Activated naive CD8-positive, alpha-beta T cell (primary cell): ENCODE measurements around the gene EPOP.

Experiments used
- H3K27ac Mint-ChIP-seq: one replicate; pipeline ENCODE4 v1.8.0; 2021; ENCODE audit warnings: mixed read lengths
- H3K27me3 Mint-ChIP-seq: one replicate; pipeline ENCODE4 v1.8.0; 2021; ENCODE audit warnings: mixed read lengths
- H3K36me3 Mint-ChIP-seq: one replicate; pipeline ENCODE4 v1.8.0; 2021; ENCODE audit warnings: mixed read lengths
- H3K4me1 Mint-ChIP-seq: one replicate; pipeline ENCODE4 v1.8.0; 2021; ENCODE audit warnings: low read depth, mixed read lengths
- H3K4me3 Mint-ChIP-seq: one replicate; pipeline ENCODE4 v1.8.0; 2021; ENCODE audit warnings: mild to moderate bottlenecking, mixed read lengths
- H3K9me3 Mint-ChIP-seq: one replicate; pipeline ENCODE4 v1.8.0; 2021; ENCODE audit warnings: low read depth, mixed read lengths

The EPOP gene

GRCh38 chr17:38674749-38675615 lies at the start of gene EPOP:
Gene EPOP, minus strand, starts transcription at chr17:38674957. Its CDS starts 462 bp downstream, at chr17:38674495.
- H3K4me1 Mint-ChIP-seq = peaks cover 45% of the 10 kb centered on the region
- peaks cover 10% of the 10 kb centered on the region for H3K27me3 Mint-ChIP-seq
- H3K27ac Mint-ChIP-seq = peak within 1 kb of the TSS; percentile 85
- peak within 1 kb of the TSS; percentile 50 for H3K4me3 Mint-ChIP-seq
- H3K36me3 Mint-ChIP-seq = no peaks in the 10 kb centered on the region
- no peaks in the 10 kb centered on the region for H3K9me3 Mint-ChIP-seq

GRCh38 chr17:38721802-38722201 lies 47.0 kb upstream of the EPOP start:
- no peak overlapping the region for H3K27ac Mint-ChIP-seq
- no peaks in the 10 kb centered on the region for H3K9me3 Mint-ChIP-seq
- no peak overlapping the region for H3K4me3 Mint-ChIP-seq
- H3K36me3 Mint-ChIP-seq = peaks cover 5% of the 10 kb centered on the region
- H3K27me3 Mint-ChIP-seq = no peaks in the 10 kb centered on the region
- peaks cover 45% of the 10 kb centered on the region for H3K4me1 Mint-ChIP-seq

DNA sequence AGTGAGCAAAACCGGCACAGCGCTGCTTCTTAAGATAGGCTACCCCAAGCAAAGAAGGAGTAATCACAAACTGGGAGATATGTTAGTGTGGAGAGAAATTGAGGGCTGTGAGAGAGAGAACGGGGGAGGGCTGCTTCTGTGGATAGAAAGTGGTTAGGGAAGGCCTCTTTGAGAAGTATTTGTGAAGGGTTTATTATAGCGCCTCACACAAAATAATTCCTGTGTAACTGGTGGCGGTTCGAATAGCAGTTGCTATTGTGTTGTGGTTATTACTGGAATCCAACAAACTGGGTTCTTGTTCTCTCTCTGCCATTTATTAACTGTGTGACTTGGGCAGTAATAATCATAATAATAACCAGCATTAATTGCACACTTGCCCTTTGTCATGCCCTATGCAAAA lies 46.2 kb upstream of the EPOP start:
- peaks cover 42% of the 10 kb centered on the region for H3K4me1 Mint-ChIP-seq
- H3K4me3 Mint-ChIP-seq = no peak overlapping the region
- peaks cover 5% of the 10 kb centered on the region for H3K36me3 Mint-ChIP-seq
- H3K27me3 Mint-ChIP-seq = no peaks in the 10 kb centered on the region
- no peaks in the 10 kb centered on the region for H3K9me3 Mint-ChIP-seq
- H3K27ac Mint-ChIP-seq = peak overlapping the region; percentile 64

- Mint-ChIP-seq H3K4me3 (no peak overlapping the region), H3K36me3 (peaks cover 5% of the 10 kb centered on the region), H3K27ac (no peak overlapping the region), H3K4me1 (peaks cover 44% of the 10 kb centered on the region), H3K27me3 (no peaks in the 10 kb centered on the region), H3K9me3 (no peaks in the 10 kb centered on the region)
Measured at GRCh38 chr17:38719943-38720641, 45.3 kb upstream of the EPOP start.

DNA sequence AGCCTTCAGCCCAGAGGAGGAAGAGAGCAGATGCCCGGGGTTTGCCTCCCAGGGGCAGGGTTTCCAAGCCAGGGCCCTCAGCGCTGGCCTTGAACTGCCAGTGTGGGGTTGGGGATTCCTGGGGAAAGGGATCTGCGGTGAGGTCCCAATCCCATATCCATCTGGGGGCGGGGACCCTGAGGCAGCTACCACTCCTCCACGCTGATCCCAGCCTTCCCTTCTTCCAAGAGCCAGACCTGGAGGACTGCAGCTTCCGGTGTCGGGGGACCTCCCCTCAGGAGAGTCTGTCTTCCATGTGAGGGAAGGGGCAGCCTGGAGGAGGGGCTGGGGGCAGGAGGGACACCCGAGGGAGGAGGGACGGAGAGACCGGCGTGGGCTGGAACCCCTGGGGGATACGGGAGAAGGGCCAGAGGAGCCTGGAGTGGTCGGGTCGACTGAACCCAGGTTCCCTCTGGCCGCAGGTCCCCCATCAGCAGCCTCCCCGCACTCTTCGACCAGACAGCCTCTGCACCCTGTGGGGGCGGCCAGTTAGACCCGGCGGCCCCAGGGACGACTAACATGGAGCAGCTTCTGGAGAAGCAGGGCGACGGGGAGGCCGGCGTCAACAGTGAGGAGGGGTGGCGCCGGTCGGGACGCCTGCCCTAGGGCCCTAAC lies 44.7 kb upstream of the EPOP start:
- Mint-ChIP-seq H3K9me3 (no peaks in the 10 kb centered on the region), H3K4me1 (peaks cover 44% of the 10 kb centered on the region), H3K27me3 (no peaks in the 10 kb centered on the region), H3K27ac (no peak overlapping the region), H3K36me3 (peaks cover 7% of the 10 kb centered on the region), H3K4me3 (no peak overlapping the region)

DNA sequence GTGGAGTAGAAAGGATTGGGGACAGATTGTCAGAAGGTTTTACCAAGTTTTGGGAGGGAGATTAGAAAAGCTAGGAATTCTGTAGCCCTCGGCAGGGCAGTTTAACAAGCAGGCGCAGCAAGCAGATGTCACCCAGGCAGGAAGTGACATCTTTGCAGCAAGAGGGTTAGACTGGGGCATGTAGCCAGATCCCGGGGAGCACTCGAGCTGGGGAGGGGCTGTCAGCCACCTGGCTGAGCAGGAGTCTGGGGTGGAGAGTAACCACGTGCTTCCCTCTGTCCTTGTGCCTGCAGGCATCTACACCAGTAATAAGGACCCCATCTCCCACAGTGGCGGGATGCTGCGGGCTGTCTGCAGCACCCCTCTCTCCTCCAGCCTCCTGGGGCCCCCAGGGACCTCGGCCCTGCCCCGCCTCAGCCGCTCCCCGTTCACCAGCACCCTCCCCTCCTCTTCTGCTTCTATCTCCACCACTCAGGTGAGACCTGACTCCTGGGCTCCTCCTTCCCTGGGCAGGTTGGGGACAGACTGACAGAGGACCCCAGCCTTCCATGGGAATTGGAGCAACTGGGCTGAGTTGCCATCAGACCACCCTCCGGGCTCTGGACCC lies 42.5 kb upstream of the EPOP start:
- H3K27ac Mint-ChIP-seq = no peak overlapping the region
- no peak overlapping the region for H3K4me3 Mint-ChIP-seq
- peaks cover 36% of the 10 kb centered on the region for H3K4me1 Mint-ChIP-seq
- peaks cover 7% of the 10 kb centered on the region for H3K36me3 Mint-ChIP-seq
- no peaks in the 10 kb centered on the region for H3K9me3 Mint-ChIP-seq
- H3K27me3 Mint-ChIP-seq = no peaks in the 10 kb centered on the region

DNA sequence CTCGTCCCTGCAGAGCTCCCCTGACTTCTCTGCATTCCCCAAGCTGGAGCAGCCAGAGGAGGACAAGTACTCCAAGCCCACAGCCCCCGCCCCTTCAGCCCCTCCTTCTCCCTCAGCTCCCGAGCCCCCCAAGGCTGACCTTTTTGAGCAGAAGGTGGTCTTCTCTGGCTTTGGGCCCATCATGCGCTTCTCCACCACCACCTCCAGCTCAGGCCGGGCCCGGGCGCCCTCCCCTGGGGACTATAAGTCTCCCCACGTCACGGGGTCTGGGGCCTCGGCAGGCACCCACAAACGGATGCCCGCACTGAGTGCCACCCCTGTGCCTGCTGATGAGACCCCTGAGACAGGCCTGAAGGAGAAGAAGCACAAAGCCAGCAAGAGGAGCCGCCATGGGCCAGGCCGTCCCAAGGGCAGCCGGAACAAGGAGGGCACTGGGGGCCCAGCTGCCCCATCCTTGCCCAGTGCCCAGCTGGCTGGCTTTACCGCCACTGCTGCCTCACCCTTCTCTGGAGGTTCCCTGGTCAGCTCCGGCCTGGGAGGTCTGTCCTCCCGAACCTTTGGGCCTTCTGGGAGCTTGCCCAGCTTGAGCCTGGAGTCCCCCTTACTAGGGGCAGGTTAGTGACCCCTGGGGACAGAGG lies 41.7 kb upstream of the EPOP start:
- Mint-ChIP-seq H3K4me3 (no peak overlapping the region), H3K36me3 (peaks cover 7% of the 10 kb centered on the region), H3K9me3 (no peaks in the 10 kb centered on the region), H3K27me3 (no peaks in the 10 kb centered on the region), H3K27ac (no peak overlapping the region), H3K4me1 (peaks cover 37% of the 10 kb centered on the region)

DNA sequence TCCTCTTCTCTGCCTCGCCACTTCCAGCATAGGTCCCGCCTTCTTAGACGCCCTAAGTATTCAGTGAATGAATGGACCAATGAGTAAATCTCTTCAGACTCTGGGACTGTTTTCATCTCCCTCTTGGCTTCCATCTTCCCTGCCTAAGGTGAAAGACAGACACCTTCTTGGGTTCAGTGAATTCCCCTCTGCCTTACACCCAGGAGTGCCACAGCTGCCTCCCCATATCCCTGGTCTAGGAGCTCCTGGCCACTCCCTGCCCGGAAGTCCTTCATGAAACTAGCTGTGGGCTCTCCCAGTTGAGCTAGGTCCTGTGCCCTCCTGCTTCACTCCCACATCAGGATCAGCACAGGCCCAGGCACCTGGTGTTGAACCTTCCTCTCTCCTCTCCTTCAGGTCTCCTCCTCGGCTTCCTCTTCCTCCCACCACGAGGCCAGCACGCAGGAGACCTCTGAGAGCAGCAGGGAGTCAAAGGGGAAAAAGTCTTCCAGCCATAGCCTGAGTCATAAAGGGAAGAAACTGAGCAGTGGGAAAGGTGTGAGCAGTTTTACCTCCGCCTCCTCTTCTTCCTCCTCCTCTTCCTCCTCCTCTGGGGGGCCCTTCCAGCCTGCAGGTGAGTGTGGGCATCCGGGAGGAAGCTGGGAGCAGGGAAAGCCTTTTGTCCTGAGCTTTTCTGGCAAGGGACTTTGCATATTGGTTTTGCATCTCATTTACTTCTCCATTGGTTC lies 40.6 kb upstream of the EPOP start:
- peak overlapping the region; percentile 86 for H3K27ac Mint-ChIP-seq
- H3K27me3 Mint-ChIP-seq = no peaks in the 10 kb centered on the region
- peak overlapping the region; percentile 62 for H3K4me3 Mint-ChIP-seq
- H3K9me3 Mint-ChIP-seq = no peaks in the 10 kb centered on the region
- H3K36me3 Mint-ChIP-seq = peaks cover 7% of the 10 kb centered on the region
- H3K4me1 Mint-ChIP-seq = peaks cover 40% of the 10 kb centered on the region

DNA sequence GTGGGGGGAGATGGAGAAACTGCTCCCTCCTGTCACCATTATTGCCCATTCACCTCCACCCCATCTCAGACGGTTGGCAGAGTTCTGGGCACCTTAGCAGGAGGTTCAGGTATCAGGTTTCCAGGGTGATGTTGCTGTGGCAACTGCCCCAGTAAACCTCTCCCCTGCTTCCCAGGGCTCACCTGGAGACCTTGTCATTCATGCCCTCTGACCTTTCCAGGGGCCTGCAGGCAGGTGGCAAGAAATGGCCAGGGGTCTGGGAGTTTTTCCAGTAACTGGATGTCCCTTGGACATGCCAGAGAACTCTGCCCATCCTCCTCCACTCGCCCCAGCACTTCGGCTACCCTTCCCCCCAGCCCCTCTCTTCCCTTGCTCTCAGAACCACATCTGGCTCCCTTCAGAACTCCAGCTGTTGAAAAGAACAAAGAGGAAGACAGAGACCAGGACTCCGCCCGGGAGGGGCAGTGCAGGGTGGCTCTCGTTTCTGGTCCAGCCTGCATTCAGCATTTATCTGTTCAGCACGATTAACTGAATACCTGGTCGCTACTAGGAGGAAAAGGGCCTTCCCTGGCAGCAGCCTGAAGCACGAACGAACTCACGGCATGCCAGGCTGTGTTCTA lies 38.8 kb upstream of the EPOP start:
- Mint-ChIP-seq H3K9me3 (no peaks in the 10 kb centered on the region), H3K4me1 (peaks cover 47% of the 10 kb centered on the region), H3K27ac (no peak overlapping the region), H3K27me3 (no peaks in the 10 kb centered on the region), H3K4me3 (no peak overlapping the region), H3K36me3 (peaks cover 5% of the 10 kb centered on the region)

- Mint-ChIP-seq H3K4me3 (no peak overlapping the region), H3K36me3 (peaks cover 8% of the 10 kb centered on the region), H3K27ac (no peak overlapping the region), H3K27me3 (no peaks in the 10 kb centered on the region), H3K4me1 (peaks cover 48% of the 10 kb centered on the region), H3K9me3 (no peaks in the 10 kb centered on the region)
Measured at GRCh38 chr17:38712593-38712992, 37.8 kb upstream of the EPOP start.

- Mint-ChIP-seq H3K9me3 (no peaks in the 10 kb centered on the region), H3K36me3 (peaks cover 8% of the 10 kb centered on the region), H3K27me3 (no peaks in the 10 kb centered on the region), H3K27ac (peak overlapping the region; percentile 61), H3K4me1 (peaks cover 53% of the 10 kb centered on the region), H3K4me3 (no peak overlapping the region)
Measured at GRCh38 chr17:38711792-38712571, 37.2 kb upstream of the EPOP start.

GRCh38 chr17:38710985-38711384 lies 36.2 kb upstream of the EPOP start:
- H3K27ac Mint-ChIP-seq = peak overlapping the region; percentile 41
- no peak overlapping the region for H3K4me3 Mint-ChIP-seq
- no peaks in the 10 kb centered on the region for H3K27me3 Mint-ChIP-seq
- H3K4me1 Mint-ChIP-seq = peaks cover 53% of the 10 kb centered on the region
- H3K36me3 Mint-ChIP-seq = peaks cover 8% of the 10 kb centered on the region
- H3K9me3 Mint-ChIP-seq = no peaks in the 10 kb centered on the region

GRCh38 chr17:38710604-38710962 lies 35.8 kb upstream of the EPOP start:
- H3K36me3 Mint-ChIP-seq = peaks cover 8% of the 10 kb centered on the region
- H3K9me3 Mint-ChIP-seq = no peaks in the 10 kb centered on the region
- no peaks in the 10 kb centered on the region for H3K27me3 Mint-ChIP-seq
- H3K27ac Mint-ChIP-seq = peak overlapping the region; percentile 83
- peaks cover 49% of the 10 kb centered on the region for H3K4me1 Mint-ChIP-seq
- no peak overlapping the region for H3K4me3 Mint-ChIP-seq
